Neural cell (in vitro differentiated cells): ENCODE data around the gene KLK10. TPM values are rescaled to one million over a fixed set of nuclear protein-coding genes. Genes with fewer than 3 reads are reported as not detected.

ENCODE experiments used
- H2AFZ ChIP-seq: fragments of 200-600, 300-800 bp; sonication (generic), shearing (Covaris generic); 2 replicates; pipeline ENCODE4 v1.6.0; 2014; ENCODE audit warnings: low read depth, mild to moderate bottlenecking, antibody characterized with exemption, low read length, moderate library complexity
- H3F3A ChIP-seq: fragments of 200-600 bp; shearing (Covaris generic); 2 replicates; pipeline ENCODE4 v1.6.1; 2016; ENCODE audit warnings: mild to moderate bottlenecking, moderate library complexity, mixed read lengths, antibody characterized with exemption, low read length; ENCODE audit not compliant: insufficient read depth, poor library complexity, severe bottlenecking
- H3K27ac ChIP-seq: fragments of 200-600, 300-800 bp; sonication (generic), shearing (Covaris generic); 2 replicates; pipeline ENCODE4 v1.5.1; 2014; ENCODE audit warnings: mild to moderate bottlenecking, low read length, moderate library complexity
- H3K27me3 ChIP-seq: fragments of 300-800, 200-600 bp; sonication (generic), shearing (Covaris generic); 2 replicates; pipeline ENCODE4 v1.6.0; 2014; ENCODE audit warnings: mild to moderate bottlenecking, low read depth, low read length, moderate library complexity; ENCODE audit not compliant: insufficient read depth
- H3K36me3 ChIP-seq: fragments of 300-800, 200-600 bp; sonication (generic), shearing (Covaris generic); 2 replicates; pipeline ENCODE4 v1.5.1; 2014; ENCODE audit warnings: mild to moderate bottlenecking, antibody characterized with exemption, low read length, moderate library complexity; ENCODE audit not compliant: insufficient read depth
- H3K4me2 ChIP-seq: fragments of 300-800, 200-600 bp; sonication (generic), shearing (Covaris generic); 2 replicates; pipeline ENCODE4 v1.6.0; 2014; ENCODE audit warnings: mild to moderate bottlenecking, low read length
- H3K4me3 ChIP-seq: fragments of 300-800, 200-600 bp; sonication (generic), shearing (Covaris generic); 2 replicates; pipeline ENCODE4 v1.5.1; 2014; ENCODE audit warnings: mild to moderate bottlenecking, low read length, moderate library complexity
- H3K79me2 ChIP-seq: fragments of 200-600 bp; shearing (Covaris generic); replicated peaks from 2 replicates; pipeline ENCODE4 v1.6.0; 2014; ENCODE audit warnings: mild to moderate bottlenecking, low read length, moderate library complexity; ENCODE audit not compliant: insufficient read depth
- H3K9ac ChIP-seq: fragments of 300-800, 200-600 bp; sonication (generic), shearing (Covaris generic); 2 replicates; pipeline ENCODE4 v1.6.1; 2016; ENCODE audit warnings: mild to moderate bottlenecking, low read length, mixed read lengths
- H3K9me2 ChIP-seq: fragments of 200-600 bp; shearing (Covaris generic); 2 replicates; pipeline ENCODE4 v1.6.1; 2016; ENCODE audit warnings: mild to moderate bottlenecking, low read length, mixed read lengths; ENCODE audit not compliant: insufficient read depth
- H3K9me3 ChIP-seq: fragments of 200-600, 300-800 bp; sonication (generic), shearing (Covaris generic); 2 replicates; pipeline ENCODE4 v1.6.1; 2016; ENCODE audit warnings: mild to moderate bottlenecking, mixed run types, low read length, moderate library complexity, mixed read lengths
- H4K20me1 ChIP-seq: fragments of 200-600 bp; shearing (Covaris generic); 2 replicates; pipeline ENCODE4 v1.6.1; 2016; ENCODE audit warnings: mild to moderate bottlenecking, mixed run types; ENCODE audit not compliant: insufficient read depth
- EP300 ChIP-seq: fragments of 450-650 bp; conservative IDR thresholded peaks from 2 replicates; pipeline ENCODE4 v1.6.1; 2014; ENCODE audit warnings: antibody characterized with exemption, mild to moderate bottlenecking, moderate library complexity; ENCODE audit not compliant: poor library complexity, severe bottlenecking
- EZH2 ChIP-seq: fragments of 200-600, 300-800 bp; shearing (Covaris generic), sonication (generic); IDR thresholded peaks from 2 replicates; pipeline ENCODE4 v1.6.1; 2014; ENCODE audit warnings: antibody characterized with exemption, low read length, borderline replicate concordance, mild to moderate bottlenecking; ENCODE audit not compliant: insufficient read depth, poor library complexity, severe bottlenecking
- MXI1 ChIP-seq: fragments of 450-650 bp; conservative IDR thresholded peaks from 2 replicates; pipeline ENCODE4 v1.6.1; 2014; ENCODE audit warnings: antibody characterized with exemption, mild to moderate bottlenecking; ENCODE audit not compliant: poor library complexity, severe bottlenecking
- POLR2AphosphoS5 ChIP-seq: IDR thresholded peaks from 2 replicates; pipeline ENCODE4 v1.6.1; 2012
- RAD21 ChIP-seq: fragments of 450-650 bp; conservative IDR thresholded peaks from 2 replicates; pipeline ENCODE4 v1.6.1; 2014; ENCODE audit warnings: antibody characterized with exemption, mild to moderate bottlenecking, moderate library complexity
- SMC3 ChIP-seq: fragments of 450-650 bp; conservative IDR thresholded peaks from 2 replicates; pipeline ENCODE4 v1.6.1; 2014; ENCODE audit warnings: antibody characterized with exemption, mild to moderate bottlenecking, moderate library complexity; ENCODE audit not compliant: poor library complexity
- TAF1 ChIP-seq: IDR thresholded peaks from 2 replicates; pipeline ENCODE4 v1.6.1; 2012; ENCODE audit warnings: low read depth
- polyA plus RNA-seq: library from polyadenylated mRNA; depleted of rRNA; stranded (reverse); fragments of >200 nt; gene quantifications from 2 replicates; pipeline ENCODE4 v1.2.3, GENCODE V29; 2014
- TF ChIP-seq, protein P1 (sequence below): IDR thresholded peaks from 2 replicates; pipeline ENCODE4 v1.6.1; 2012; ENCODE audit warnings: borderline replicate concordance
- TF ChIP-seq, protein P2 (sequence below): fragments of 450-650 bp; IDR thresholded peaks from 2 replicates; pipeline ENCODE4 v1.5.1; 2014; ENCODE audit warnings: antibody characterized with exemption, mild to moderate bottlenecking, moderate library complexity; ENCODE audit not compliant: poor library complexity, severe bottlenecking

Gene KLK10
- polyA plus RNA-seq, 1 donor from 2014 or later: 0.73 TPM

DNA sequence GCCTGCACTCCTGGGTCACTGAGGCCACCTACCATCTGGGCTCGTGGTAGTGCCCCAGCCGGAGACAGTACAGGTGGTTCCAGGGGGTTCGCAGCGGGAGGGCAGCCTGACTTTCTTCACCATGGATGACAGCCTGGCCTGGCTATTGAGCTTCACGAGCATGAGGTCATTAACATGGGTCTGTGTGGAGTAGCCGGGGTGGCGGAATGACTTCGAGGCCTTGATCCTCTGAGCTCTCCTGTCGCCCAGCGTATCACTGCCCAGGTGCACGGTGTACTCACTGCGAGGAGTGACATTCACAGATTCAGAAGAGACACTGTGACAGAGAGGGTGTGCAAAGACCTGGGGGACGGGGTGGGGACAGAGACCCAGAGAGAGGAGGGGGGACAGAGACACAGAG lies 39.3 kb downstream of the KLK10 start:
- Histone ChIP-seq H3K9me3 (no peaks in the 10 kb centered on the region), H3K79me2 (no peaks in the 10 kb centered on the region), H3K4me2 (no peak overlapping the region), H3K27ac (no peak overlapping the region), H3F3A (no peaks in the 10 kb centered on the region), H3K27me3 (no peaks in the 10 kb centered on the region), H3K4me3 (no peak overlapping the region), H2AFZ (no peak overlapping the region), H4K20me1 (no peaks in the 10 kb centered on the region), H3K9me2 (no peaks in the 10 kb centered on the region), H3K9ac (no peak overlapping the region), H3K36me3 (no peaks in the 10 kb centered on the region)
- TF ChIP-seq MXI1 (no peak), TAF1 (no peak), RAD21 (no peak), EP300 (no peak), SMC3 (no peak), EZH2 (no peak), POLR2AphosphoS5 (no peak)
- TF ChIP-seq, protein P1, sequence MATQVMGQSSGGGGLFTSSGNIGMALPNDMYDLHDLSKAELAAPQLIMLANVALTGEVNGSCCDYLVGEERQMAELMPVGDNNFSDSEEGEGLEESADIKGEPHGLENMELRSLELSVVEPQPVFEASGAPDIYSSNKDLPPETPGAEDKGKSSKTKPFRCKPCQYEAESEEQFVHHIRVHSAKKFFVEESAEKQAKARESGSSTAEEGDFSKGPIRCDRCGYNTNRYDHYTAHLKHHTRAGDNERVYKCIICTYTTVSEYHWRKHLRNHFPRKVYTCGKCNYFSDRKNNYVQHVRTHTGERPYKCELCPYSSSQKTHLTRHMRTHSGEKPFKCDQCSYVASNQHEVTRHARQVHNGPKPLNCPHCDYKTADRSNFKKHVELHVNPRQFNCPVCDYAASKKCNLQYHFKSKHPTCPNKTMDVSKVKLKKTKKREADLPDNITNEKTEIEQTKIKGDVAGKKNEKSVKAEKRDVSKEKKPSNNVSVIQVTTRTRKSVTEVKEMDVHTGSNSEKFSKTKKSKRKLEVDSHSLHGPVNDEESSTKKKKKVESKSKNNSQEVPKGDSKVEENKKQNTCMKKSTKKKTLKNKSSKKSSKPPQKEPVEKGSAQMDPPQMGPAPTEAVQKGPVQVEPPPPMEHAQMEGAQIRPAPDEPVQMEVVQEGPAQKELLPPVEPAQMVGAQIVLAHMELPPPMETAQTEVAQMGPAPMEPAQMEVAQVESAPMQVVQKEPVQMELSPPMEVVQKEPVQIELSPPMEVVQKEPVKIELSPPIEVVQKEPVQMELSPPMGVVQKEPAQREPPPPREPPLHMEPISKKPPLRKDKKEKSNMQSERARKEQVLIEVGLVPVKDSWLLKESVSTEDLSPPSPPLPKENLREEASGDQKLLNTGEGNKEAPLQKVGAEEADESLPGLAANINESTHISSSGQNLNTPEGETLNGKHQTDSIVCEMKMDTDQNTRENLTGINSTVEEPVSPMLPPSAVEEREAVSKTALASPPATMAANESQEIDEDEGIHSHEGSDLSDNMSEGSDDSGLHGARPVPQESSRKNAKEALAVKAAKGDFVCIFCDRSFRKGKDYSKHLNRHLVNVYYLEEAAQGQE: no peak
- TF ChIP-seq, protein P2, sequence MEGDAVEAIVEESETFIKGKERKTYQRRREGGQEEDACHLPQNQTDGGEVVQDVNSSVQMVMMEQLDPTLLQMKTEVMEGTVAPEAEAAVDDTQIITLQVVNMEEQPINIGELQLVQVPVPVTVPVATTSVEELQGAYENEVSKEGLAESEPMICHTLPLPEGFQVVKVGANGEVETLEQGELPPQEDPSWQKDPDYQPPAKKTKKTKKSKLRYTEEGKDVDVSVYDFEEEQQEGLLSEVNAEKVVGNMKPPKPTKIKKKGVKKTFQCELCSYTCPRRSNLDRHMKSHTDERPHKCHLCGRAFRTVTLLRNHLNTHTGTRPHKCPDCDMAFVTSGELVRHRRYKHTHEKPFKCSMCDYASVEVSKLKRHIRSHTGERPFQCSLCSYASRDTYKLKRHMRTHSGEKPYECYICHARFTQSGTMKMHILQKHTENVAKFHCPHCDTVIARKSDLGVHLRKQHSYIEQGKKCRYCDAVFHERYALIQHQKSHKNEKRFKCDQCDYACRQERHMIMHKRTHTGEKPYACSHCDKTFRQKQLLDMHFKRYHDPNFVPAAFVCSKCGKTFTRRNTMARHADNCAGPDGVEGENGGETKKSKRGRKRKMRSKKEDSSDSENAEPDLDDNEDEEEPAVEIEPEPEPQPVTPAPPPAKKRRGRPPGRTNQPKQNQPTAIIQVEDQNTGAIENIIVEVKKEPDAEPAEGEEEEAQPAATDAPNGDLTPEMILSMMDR: no peak

DNA sequence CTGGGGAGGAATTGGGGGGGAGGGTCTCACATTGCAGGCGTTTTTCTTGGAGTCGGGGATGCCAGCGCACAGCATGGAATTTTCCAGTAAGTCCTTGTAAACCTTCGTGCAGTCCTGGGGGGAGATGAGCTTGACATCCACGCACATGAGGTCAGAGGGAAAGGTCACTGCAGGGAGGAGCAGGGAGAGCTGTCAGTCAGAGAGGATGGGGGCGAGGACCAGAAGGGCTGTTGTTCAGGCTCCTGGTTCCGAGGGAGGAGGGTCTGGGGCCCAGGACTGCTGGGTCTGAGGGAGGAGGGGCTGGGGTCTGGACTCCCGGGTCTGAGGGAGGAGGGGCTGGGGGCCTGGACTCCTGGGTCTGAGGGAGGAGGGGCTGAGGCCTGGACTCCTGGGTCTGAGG lies 39.8 kb downstream of the KLK10 start:
- Histone ChIP-seq H3K27me3 (no peaks in the 10 kb centered on the region), H2AFZ (no peak overlapping the region), H3K27ac (no peak overlapping the region), H3K36me3 (no peaks in the 10 kb centered on the region), H3K4me2 (no peak overlapping the region), H3F3A (no peaks in the 10 kb centered on the region), H3K4me3 (no peak overlapping the region), H3K9me3 (no peaks in the 10 kb centered on the region), H3K79me2 (no peaks in the 10 kb centered on the region), H4K20me1 (no peaks in the 10 kb centered on the region), H3K9me2 (no peaks in the 10 kb centered on the region), H3K9ac (no peak overlapping the region)
- TF ChIP-seq SMC3: no peak
- TF ChIP-seq MXI1: no peak
- TF ChIP-seq POLR2AphosphoS5: no peak
- TF ChIP-seq, protein P2: no peak
